ENCODE data around the gene NDUFB3. TPM values are rescaled to one million over a fixed set of nuclear protein-coding genes. Genes with fewer than 3 reads are reported as not detected.
"Not testable (repeated sequence)": the region's sequence is repeated elsewhere in the genome, so short reads cannot be mapped to it uniquely, and the experiment has no call there.

The NDUFB3 gene
- total RNA-seq, 1 experiment from 2014 or later = 96.7 TPM

DNA sequence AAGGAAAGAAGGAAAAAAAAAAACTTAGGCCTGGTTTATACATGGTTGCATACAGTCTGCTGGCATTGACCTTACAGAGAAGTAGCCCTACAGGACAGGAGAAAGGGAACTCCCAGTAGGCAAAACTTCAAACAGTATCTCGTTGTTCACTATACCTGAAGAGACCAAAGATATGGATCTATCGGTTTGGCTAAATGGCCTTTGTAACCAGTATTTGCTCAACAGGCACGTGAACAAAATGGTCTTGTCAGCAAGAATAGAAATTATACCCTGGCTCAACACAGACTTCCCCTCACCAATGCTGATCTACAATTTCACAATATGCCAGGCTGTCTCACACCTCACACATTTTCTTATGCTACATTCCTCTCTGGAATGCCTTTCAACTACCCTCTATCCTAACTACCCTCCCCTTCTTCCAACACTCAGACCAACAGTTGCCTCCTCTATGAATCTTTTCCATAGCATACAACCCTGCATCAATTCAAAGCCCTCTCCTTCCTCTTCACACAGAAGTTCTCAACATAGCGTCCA is 14.0 kb upstream of the NDUFB3 start:
- no peak for DNase-seq
- Histone ChIP-seq H3K9me2 (ENCODE audit: insufficient read depth) (no peaks in the 10 kb centered on the region), H3K27ac (no peak overlapping the region), H3F3A (ENCODE audit: insufficient read depth, low read depth) (no peaks in the 10 kb centered on the region), H3K4me3 (no peak overlapping the region), H3K4me1 (replicated peaks; ENCODE audit: insufficient read depth) (no peaks in the 10 kb centered on the region), H2AFZ (no peak overlapping the region), H3K79me2 (ENCODE audit: low read depth) (no peaks in the 10 kb centered on the region), H3K4me2 (no peak overlapping the region), H3K27me3 (ENCODE audit: insufficient read depth, low read depth) (no peaks in the 10 kb centered on the region), H4K20me1 (ENCODE audit: insufficient read depth) (no peaks in the 10 kb centered on the region), H3K36me3 (ENCODE audit: low read depth) (no peaks in the 10 kb centered on the region; the same call in 1 of the 2 replicates), H3K9me3 (ENCODE audit: insufficient read depth, low read depth) (no peaks in the 10 kb centered on the region)
- ChIA-PET POLR2A (ENCODE audit: unreplicated experiment) (no interaction called here), CTCF (no interaction called here)
- TF ChIP-seq, protein P1, sequence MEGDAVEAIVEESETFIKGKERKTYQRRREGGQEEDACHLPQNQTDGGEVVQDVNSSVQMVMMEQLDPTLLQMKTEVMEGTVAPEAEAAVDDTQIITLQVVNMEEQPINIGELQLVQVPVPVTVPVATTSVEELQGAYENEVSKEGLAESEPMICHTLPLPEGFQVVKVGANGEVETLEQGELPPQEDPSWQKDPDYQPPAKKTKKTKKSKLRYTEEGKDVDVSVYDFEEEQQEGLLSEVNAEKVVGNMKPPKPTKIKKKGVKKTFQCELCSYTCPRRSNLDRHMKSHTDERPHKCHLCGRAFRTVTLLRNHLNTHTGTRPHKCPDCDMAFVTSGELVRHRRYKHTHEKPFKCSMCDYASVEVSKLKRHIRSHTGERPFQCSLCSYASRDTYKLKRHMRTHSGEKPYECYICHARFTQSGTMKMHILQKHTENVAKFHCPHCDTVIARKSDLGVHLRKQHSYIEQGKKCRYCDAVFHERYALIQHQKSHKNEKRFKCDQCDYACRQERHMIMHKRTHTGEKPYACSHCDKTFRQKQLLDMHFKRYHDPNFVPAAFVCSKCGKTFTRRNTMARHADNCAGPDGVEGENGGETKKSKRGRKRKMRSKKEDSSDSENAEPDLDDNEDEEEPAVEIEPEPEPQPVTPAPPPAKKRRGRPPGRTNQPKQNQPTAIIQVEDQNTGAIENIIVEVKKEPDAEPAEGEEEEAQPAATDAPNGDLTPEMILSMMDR (conservative IDR thresholded peaks at IDR 0.05) = no peak
- no peak for TF ChIP-seq EZH2 (IDR thresholded peaks at IDR 0.05; ENCODE audit: low read depth)
- BruUV-seq (replicated peaks) = no TSS peak
- intact Hi-C loops (cut with micrococcal nuclease; ENCODE audit: unreplicated experiment) = no loop called here

DNA sequence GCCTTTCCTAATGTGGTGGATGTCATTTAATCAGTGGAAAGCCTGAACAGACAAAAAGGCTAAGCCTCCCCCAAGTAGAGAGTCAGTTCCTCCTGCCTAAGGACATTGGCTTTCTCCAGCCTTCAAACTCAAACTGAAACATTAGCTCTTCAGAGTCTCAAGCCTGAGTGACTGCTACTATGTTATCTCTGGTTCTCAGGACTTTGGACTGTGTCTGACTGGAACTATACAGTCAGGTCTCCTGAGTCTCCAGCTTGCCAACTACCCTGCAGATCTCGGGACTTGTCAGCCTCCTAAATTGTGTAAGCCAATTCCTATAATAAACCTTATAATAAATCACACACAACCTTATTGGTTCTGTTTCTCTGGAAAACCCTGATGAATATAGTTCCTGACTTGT is 12.9 kb upstream of the NDUFB3 start:
- no peak overlapping the region for H3K4me2 ChIP-seq
- intact Hi-C loops (cut with micrococcal nuclease; ENCODE audit: unreplicated experiment) = no loop called here
- no peaks in the 10 kb centered on the region; the same call in 1 of the 2 replicates for H3K36me3 ChIP-seq (ENCODE audit: low read depth)
- no peaks in the 10 kb centered on the region for H4K20me1 ChIP-seq (ENCODE audit: insufficient read depth)
- H3K4me3 ChIP-seq = no peak overlapping the region
- ChIA-PET POLR2A (ENCODE audit: unreplicated experiment) (no interaction called here), CTCF (no interaction called here)
- no peak for DNase-seq
- no TSS peak for BruUV-seq (replicated peaks)
- H3F3A ChIP-seq (ENCODE audit: insufficient read depth, low read depth) = no peaks in the 10 kb centered on the region
- no peaks in the 10 kb centered on the region for H3K27me3 ChIP-seq (ENCODE audit: insufficient read depth, low read depth)
- no peak overlapping the region for H2AFZ ChIP-seq
- no peak overlapping the region for H3K27ac ChIP-seq
- TF ChIP-seq, protein P1 (conservative IDR thresholded peaks at IDR 0.05) = no peak
- TF ChIP-seq EZH2 (IDR thresholded peaks at IDR 0.05; ENCODE audit: low read depth) = no peak
- no peaks in the 10 kb centered on the region for H3K9me3 ChIP-seq (ENCODE audit: insufficient read depth, low read depth)
- no peaks in the 10 kb centered on the region for H3K79me2 ChIP-seq (ENCODE audit: low read depth)
- H3K9me2 ChIP-seq (ENCODE audit: insufficient read depth) = no peaks in the 10 kb centered on the region
- H3K4me1 ChIP-seq (replicated peaks; ENCODE audit: insufficient read depth) = no peaks in the 10 kb centered on the region

DNA sequence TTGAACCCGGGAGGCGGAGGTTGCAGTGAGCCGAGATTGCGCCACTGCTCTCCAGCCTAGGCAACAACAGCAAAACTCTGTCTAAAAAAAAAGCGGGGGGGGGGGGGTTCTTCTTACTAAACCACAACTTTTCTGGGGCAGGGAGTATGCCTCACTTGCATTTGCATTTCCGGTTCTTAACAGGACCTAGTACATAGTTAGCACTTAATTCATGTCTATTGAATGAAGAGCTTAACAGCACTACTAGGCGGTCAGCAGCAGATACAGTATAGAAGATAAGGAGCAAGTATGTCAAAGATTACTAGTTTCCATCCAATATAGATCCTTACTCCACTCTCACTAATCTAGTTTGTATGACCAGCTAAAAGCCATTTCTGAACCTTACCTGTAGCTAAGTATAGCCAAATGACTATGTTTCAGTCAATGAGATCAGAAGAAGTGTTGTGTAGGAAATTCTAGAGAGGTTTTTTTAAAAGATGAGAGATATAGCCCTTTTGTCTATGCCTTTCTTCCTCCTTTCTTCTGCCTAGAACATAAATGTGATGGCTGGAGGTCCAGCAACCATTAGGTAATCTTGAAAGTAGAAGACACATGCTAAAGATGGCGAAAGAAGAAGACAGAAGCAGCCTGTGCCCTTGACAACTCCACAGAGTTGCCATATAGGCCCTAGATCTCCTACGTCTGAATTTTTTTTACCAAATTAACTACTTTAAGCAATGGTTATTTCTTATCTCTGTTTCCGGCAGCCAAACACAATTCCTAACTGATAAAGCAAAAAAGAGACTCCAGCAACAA is 11.6 kb upstream of the NDUFB3 start:
- Histone ChIP-seq H3K36me3 (ENCODE audit: low read depth) (no peaks in the 10 kb centered on the region; the same call in 1 of the 2 replicates), H3F3A (ENCODE audit: insufficient read depth, low read depth) (no peaks in the 10 kb centered on the region), H3K4me1 (replicated peaks; ENCODE audit: insufficient read depth) (no peaks in the 10 kb centered on the region), H3K4me2 (no peak overlapping the region), H3K27me3 (ENCODE audit: insufficient read depth, low read depth) (no peaks in the 10 kb centered on the region), H3K9me2 (ENCODE audit: insufficient read depth) (no peaks in the 10 kb centered on the region), H2AFZ (no peak overlapping the region), H4K20me1 (ENCODE audit: insufficient read depth) (no peaks in the 10 kb centered on the region), H3K79me2 (ENCODE audit: low read depth) (no peaks in the 10 kb centered on the region; the same call in 1 of the 2 replicates), H3K9me3 (ENCODE audit: insufficient read depth, low read depth) (no peaks in the 10 kb centered on the region), H3K4me3 (no peak overlapping the region), H3K27ac (no peak overlapping the region)
- ChIA-PET POLR2A (ENCODE audit: unreplicated experiment) (no interaction called here), CTCF (no interaction called here)
- TF ChIP-seq, protein P1 (conservative IDR thresholded peaks at IDR 0.05) = no peak
- TF ChIP-seq EZH2 (IDR thresholded peaks at IDR 0.05; ENCODE audit: low read depth) = no peak
- no TSS peak for BruUV-seq (replicated peaks)
- intact Hi-C loops (cut with micrococcal nuclease; ENCODE audit: unreplicated experiment) = no loop called here
- DNase-seq = no peak

DNA sequence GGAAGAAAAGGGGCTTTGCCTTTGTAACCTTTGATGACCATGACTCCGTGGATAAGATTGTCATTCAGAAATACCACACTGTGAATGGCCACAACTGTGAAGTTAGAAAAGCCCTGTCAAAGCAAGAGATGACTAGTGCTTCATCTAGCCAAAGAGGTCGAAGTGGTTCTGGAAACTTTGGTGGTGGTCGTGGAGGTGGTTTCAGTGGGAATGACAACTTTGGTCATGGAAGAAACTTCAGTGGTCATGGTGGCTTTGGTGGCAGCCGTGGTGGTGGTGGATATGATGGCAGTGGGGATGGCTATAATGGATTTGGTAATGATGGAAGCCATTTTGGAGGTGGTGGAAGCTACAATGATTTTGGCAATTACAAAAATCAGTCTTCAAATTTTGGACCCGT is 8.3 kb upstream of the NDUFB3 start:
- H3K27ac ChIP-seq; H4K20me1 ChIP-seq (ENCODE audit: insufficient read depth); CTCF ChIA-PET; H3F3A ChIP-seq (ENCODE audit: insufficient read depth, low read depth); H3K9me2 ChIP-seq (ENCODE audit: insufficient read depth); H3K27me3 ChIP-seq (ENCODE audit: insufficient read depth, low read depth); DNase-seq; H2AFZ ChIP-seq; H3K4me2 ChIP-seq; H3K36me3 ChIP-seq (ENCODE audit: low read depth); POLR2A ChIA-PET (ENCODE audit: unreplicated experiment); intact Hi-C loops (cut with micrococcal nuclease; ENCODE audit: unreplicated experiment); H3K9me3 ChIP-seq (ENCODE audit: insufficient read depth, low read depth); BruUV-seq (replicated peaks); H3K4me3 ChIP-seq; H3K4me1 ChIP-seq (replicated peaks; ENCODE audit: insufficient read depth): not testable (repeated sequence)
- peaks cover 29% of the 10 kb centered on the region for H3K79me2 ChIP-seq (ENCODE audit: low read depth)

Measured in PC-9 (cell line).